Neuronal stem cell (in vitro differentiated cells): ENCODE data around the gene MCF2L2.

Source experiments
- DNase-seq: peaks from one replicate; pipeline ENCODE4 v3.0.0-alpha.2; 2013; ENCODE audit warnings: low spot score
- H2AFZ ChIP-seq: one replicate; pipeline ENCODE4 v1.6.1; 2013; ENCODE audit warnings: mild to moderate bottlenecking, low read length, inconsistent platforms
- H2AK5ac ChIP-seq: 2 replicates; pipeline ENCODE4 v1.6.1; 2013; ENCODE audit warnings: low read depth, mild to moderate bottlenecking, inconsistent platforms, low read length, moderate library complexity, mixed read lengths
- H2BK120ac ChIP-seq: 2 replicates; pipeline ENCODE4 v1.6.1; 2013; ENCODE audit warnings: low read depth, mild to moderate bottlenecking, inconsistent platforms, low read length, moderate library complexity, mixed read lengths
- H2BK12ac ChIP-seq: one replicate; pipeline ENCODE4 v1.6.1; 2013; ENCODE audit warnings: low read length, inconsistent platforms
- H2BK15ac ChIP-seq: 2 replicates; pipeline ENCODE4 v1.6.1; 2013; ENCODE audit warnings: mild to moderate bottlenecking, low read length, inconsistent platforms, mixed read lengths
- H2BK5ac ChIP-seq: one replicate; pipeline ENCODE4 v1.6.1; 2013; ENCODE audit warnings: inconsistent platforms, mild to moderate bottlenecking, low read length, moderate library complexity
- H3K14ac ChIP-seq: one replicate; pipeline ENCODE4 v1.6.1; 2013; ENCODE audit warnings: low read length, inconsistent platforms
- H3K18ac ChIP-seq: 2 replicates; pipeline ENCODE4 v1.6.1; 2013; ENCODE audit warnings: low read length, inconsistent platforms
- H3K23ac ChIP-seq: 2 replicates; pipeline ENCODE4 v1.6.1; 2013; ENCODE audit warnings: low read depth, mild to moderate bottlenecking, mixed read lengths, low read length, inconsistent platforms; ENCODE audit not compliant: poor library complexity
- H3K27ac ChIP-seq: replicated peaks from 3 replicates; pipeline ENCODE4 v1.5.1; 2013; ENCODE audit warnings: low read length, inconsistent platforms
- H3K27me3 ChIP-seq, 3 experiments: 2 replicates each; pipeline ENCODE4 v1.6.1; 2013; ENCODE audit warnings: low read length in 3 of 3, mild to moderate bottlenecking in 2 of 3, inconsistent platforms in 1 of 3, low read depth in 1 of 3, mixed read lengths in 1 of 3, moderate library complexity in 1 of 3; ENCODE audit not compliant: control insufficient read depth in 3 of 3, insufficient read depth in 3 of 3
- H3K36me3 ChIP-seq, 2 donors: replicated peaks in 1 of 2; 2 replicates each; pipeline ENCODE4 v1.6.1; 2013; ENCODE audit warnings: low read length in 2 of 2; ENCODE audit not compliant: control insufficient read depth in 2 of 2, insufficient read depth in 2 of 2
- H3K4ac ChIP-seq: 2 replicates; pipeline ENCODE4 v1.6.1; 2013; ENCODE audit warnings: inconsistent platforms, mild to moderate bottlenecking, low read length, moderate library complexity
- H3K4me1 ChIP-seq, 2 donors: 1 replicate in 1 of 2; 2 replicates in 1 of 2; pipeline ENCODE4 v1.6.1; 2013; ENCODE audit warnings: low read length in 2 of 2, low read depth in 1 of 2; ENCODE audit not compliant: control insufficient read depth in 2 of 2, insufficient read depth in 1 of 2
- H3K4me2 ChIP-seq: one replicate; pipeline ENCODE4 v1.6.1; 2013; ENCODE audit warnings: mild to moderate bottlenecking, low read length, inconsistent platforms; ENCODE audit not compliant: insufficient read depth, poor library complexity, severe bottlenecking
- H3K4me3 ChIP-seq, 2 donors: 2 replicates each; pipeline ENCODE4 v1.5.1; 2013; ENCODE audit warnings: low read length in 2 of 2, mild to moderate bottlenecking in 2 of 2, inconsistent platforms in 1 of 2, moderate library complexity in 1 of 2
- H3K79me1 ChIP-seq: one replicate; pipeline ENCODE4 v1.6.1; 2013; ENCODE audit warnings: low read depth, mild to moderate bottlenecking, inconsistent platforms, low read length, moderate library complexity
- H3K9ac ChIP-seq: one replicate; pipeline ENCODE4 v1.6.1; 2013; ENCODE audit warnings: mild to moderate bottlenecking, low read depth, low read length, inconsistent platforms; ENCODE audit not compliant: poor library complexity
- H3K9me3 ChIP-seq, 2 donors: replicated peaks in 1 of 2; 2 replicates each; pipeline versions ENCODE3 to v1.6.1; 2013; ENCODE audit warnings: low read length in 2 of 2, mild to moderate bottlenecking in 2 of 2, inconsistent platforms in 1 of 2, low read depth in 1 of 2, mixed read lengths in 1 of 2, moderate library complexity in 1 of 2; ENCODE audit not compliant: control insufficient read depth in 2 of 2, insufficient read depth in 1 of 2
- H4K8ac ChIP-seq: one replicate; pipeline ENCODE4 v1.6.1; 2013; ENCODE audit warnings: low read depth, mild to moderate bottlenecking, inconsistent platforms, low read length, moderate library complexity
- H4K91ac ChIP-seq: one replicate; pipeline ENCODE4 v1.6.1; 2013; ENCODE audit warnings: low read length, low read depth, mild to moderate bottlenecking, inconsistent platforms; ENCODE audit not compliant: poor library complexity
- WGBS, 2 donors: extraction: QIAGEN DNeasy Blood & Tissue Kit; methylation state at CpG; one replicate each; pipeline ENCODE4 v1.1.7; 2013; ENCODE audit warnings: missing lambda C conversion rate in 2 of 2, mixed read lengths in 1 of 2; ENCODE audit not compliant: insufficient read length in 2 of 2, insufficient replicate concordance in 1 of 2; ENCODE audit errors: extremely low coverage in 2 of 2; 5-methylcytosine and 5-hydroxymethylcytosine counted together

The MCF2L2 gene

DNA sequence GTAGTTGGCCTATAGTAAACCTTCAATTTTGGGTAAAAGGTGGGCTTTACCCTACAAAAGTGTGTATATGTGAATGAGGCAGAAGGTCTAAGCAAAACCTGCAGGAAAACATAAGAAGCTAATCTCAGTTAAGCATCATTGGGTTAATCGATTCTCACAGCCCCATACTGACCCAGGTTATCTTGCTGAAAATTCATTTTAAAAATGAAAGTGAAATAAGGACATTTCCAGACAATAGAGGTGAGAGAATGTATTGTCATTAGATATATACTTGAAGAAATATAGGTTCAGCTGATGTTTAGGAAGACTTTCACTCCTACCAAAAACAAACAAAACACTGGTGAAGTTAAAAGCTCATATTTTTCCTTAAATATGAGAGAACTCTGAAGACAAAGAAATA, 85.6 kb downstream of the MCF2L2 start:
- no peak overlapping the region for H2AK5ac ChIP-seq
- H3K27ac ChIP-seq = no peak overlapping the region
- H2BK5ac ChIP-seq = no peak overlapping the region
- H3K18ac ChIP-seq = no peak overlapping the region
- no peak overlapping the region for H4K91ac ChIP-seq
- WGBS, 2 donors = no CpG with 5 or more reads among the region's 1 CpG
- H3K4ac ChIP-seq = no peak overlapping the region
- no peak overlapping the region for H2BK15ac ChIP-seq
- no peak overlapping the region for H2BK120ac ChIP-seq
- H4K8ac ChIP-seq = no peak overlapping the region
- DNase-seq = no peak
- no peak overlapping the region for H3K9ac ChIP-seq
- no peaks in the 10 kb centered on the region for H3K79me1 ChIP-seq
- no peak overlapping the region for H3K14ac ChIP-seq
- H3K23ac ChIP-seq = no peak overlapping the region
- no peak overlapping the region for H2AFZ ChIP-seq
- H3K27me3 ChIP-seq = no peaks in the 10 kb centered on the region
- no peak overlapping the region for H3K4me2 ChIP-seq
- no peaks in the 10 kb centered on the region for H3K36me3 ChIP-seq
- no peak overlapping the region for H2BK12ac ChIP-seq
- no peaks in the 10 kb centered on the region for H3K4me1 ChIP-seq
- no peaks in the 10 kb centered on the region for H3K9me3 ChIP-seq
- H3K4me3 ChIP-seq = no peak overlapping the region

DNA sequence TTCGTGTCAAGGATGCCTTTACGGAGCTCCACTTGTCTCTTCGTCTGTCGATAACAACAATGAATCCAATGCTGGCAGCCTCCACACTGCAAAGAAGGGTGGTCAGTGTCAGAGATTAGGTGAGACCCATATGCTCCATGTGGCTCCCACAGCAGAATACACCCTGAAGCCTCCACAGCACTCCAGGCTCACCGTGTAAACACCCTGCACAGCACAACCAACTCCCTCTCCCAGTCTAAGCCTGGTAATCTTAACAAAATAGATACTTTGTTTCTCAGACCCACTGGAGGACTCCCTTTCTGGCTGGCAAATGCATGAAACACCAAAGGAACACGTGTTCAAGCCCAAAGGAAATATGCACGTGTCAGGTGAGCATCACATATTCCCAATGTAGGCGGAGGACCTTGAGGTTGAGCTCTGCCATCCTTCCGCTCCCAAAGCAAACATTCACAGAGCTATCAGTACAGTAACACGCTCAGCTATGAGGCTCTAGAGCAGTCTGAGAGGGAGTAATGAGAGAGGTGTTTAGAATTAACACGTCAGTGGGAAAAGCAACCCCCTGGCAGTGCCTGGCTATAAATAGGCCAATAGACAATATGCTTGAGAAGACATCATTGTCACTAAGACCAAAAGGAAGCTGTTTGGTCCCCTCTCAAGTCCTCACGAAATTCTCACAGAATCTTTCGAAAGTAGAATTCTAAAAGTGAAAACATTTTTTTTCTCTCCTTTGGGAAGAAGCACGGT, 86.7 kb downstream of the MCF2L2 start:
- Histone ChIP-seq H3K9me3 (no peaks in the 10 kb centered on the region), H2BK120ac (no peak overlapping the region), H3K27ac (no peak overlapping the region), H2BK5ac (no peak overlapping the region), H3K9ac (no peak overlapping the region), H2AFZ (no peak overlapping the region), H3K4me3 (no peak overlapping the region), H3K4ac (no peak overlapping the region), H3K23ac (no peak overlapping the region), H3K14ac (no peak overlapping the region), H4K91ac (no peak overlapping the region), H3K4me1 (no peaks in the 10 kb centered on the region), H4K8ac (no peak overlapping the region), H3K27me3 (no peaks in the 10 kb centered on the region), H2BK15ac (no peak overlapping the region), H2BK12ac (no peak overlapping the region), H3K18ac (no peak overlapping the region), H3K36me3 (no peaks in the 10 kb centered on the region), H2AK5ac (no peak overlapping the region), H3K79me1 (no peaks in the 10 kb centered on the region), H3K4me2 (no peak overlapping the region)
- WGBS, 2 donors = no CpG with 5 or more reads among the region's 14 CpGs
- no peak for DNase-seq

DNA sequence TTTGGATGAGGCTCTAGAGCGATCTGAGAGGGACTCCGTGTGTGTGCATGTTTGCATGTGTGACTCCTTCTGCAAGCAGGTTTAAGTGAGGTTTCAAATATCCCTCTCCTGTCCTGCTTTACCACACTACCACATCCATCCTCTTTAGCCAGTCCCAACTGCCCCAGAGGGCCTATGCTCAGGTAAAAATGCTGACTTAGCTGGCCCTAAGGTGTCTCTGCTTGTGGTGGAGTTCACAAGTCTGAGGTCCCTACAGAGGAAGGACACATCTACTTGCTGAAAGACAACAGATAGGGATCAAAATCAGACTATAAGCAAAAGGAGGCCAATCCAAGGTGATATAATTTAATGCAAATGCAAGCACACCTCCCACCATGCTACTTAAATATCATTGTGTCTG, 88.2 kb downstream of the MCF2L2 start:
- H3K27ac ChIP-seq = no peak overlapping the region
- H3K14ac ChIP-seq = no peak overlapping the region
- H3K4me1 ChIP-seq = no peaks in the 10 kb centered on the region
- no peak overlapping the region for H3K23ac ChIP-seq
- no peaks in the 10 kb centered on the region for H3K27me3 ChIP-seq
- H2AK5ac ChIP-seq = no peak overlapping the region
- no peak overlapping the region for H4K91ac ChIP-seq
- no peak overlapping the region for H3K4me2 ChIP-seq
- H3K4me3 ChIP-seq = no peak overlapping the region
- H3K36me3 ChIP-seq = no peaks in the 10 kb centered on the region
- H2BK12ac ChIP-seq = no peak overlapping the region
- no peak overlapping the region for H2BK15ac ChIP-seq
- DNase-seq = no peak
- no peaks in the 10 kb centered on the region for H3K79me1 ChIP-seq
- H3K4ac ChIP-seq = no peak overlapping the region
- no peak overlapping the region for H3K18ac ChIP-seq
- no peak overlapping the region for H2BK5ac ChIP-seq
- no peaks in the 10 kb centered on the region for H3K9me3 ChIP-seq
- H3K9ac ChIP-seq = no peak overlapping the region
- no CpG with 5 or more reads among the region's 2 CpGs for WGBS, 2 donors
- H2AFZ ChIP-seq = no peak overlapping the region
- H4K8ac ChIP-seq = no peak overlapping the region
- H2BK120ac ChIP-seq = no peak overlapping the region

DNA sequence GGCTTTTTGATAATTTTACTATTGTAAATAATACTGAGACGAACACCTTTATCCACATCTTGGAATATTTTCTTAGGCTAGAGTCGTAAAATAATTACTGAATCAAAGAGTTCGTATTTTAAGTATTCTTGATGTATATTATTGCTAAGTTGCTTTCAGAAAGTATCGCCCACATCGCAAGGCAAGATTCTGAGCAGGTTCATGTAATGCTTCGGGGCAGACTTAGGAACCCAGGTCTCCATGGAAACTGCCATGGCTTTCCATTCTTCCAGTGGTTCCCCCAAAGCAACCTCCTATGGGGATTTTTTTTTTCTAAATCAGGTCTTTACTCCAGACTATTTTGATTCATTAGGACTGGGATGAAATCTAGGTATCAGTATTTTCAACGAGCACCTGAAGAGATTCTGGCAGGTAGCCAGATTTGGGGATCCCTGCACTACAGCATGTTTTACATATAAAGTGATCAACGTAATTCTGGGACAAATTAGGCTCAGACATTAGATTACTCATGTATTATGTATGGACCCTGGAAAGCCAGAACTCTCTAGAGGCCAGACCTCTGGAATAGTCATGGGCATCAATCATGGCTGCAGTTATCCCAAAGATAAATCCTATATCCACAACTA, 88.8 kb downstream of the MCF2L2 start:
- H3K9me3 ChIP-seq = no peaks in the 10 kb centered on the region
- DNase-seq = no peak
- H3K36me3 ChIP-seq = no peaks in the 10 kb centered on the region

More for the DNA sequence above, 88.8 kb downstream of the MCF2L2 start:
- Histone ChIP-seq H3K4me3 (no peak overlapping the region), H4K91ac (no peak overlapping the region), H2AK5ac (no peak overlapping the region), H3K4me1 (no peaks in the 10 kb centered on the region), H3K9ac (no peak overlapping the region), H2AFZ (no peak overlapping the region), H2BK12ac (no peak overlapping the region), H3K79me1 (no peaks in the 10 kb centered on the region), H4K8ac (no peak overlapping the region), H2BK15ac (no peak overlapping the region), H2BK5ac (no peak overlapping the region), H2BK120ac (no peak overlapping the region), H3K18ac (no peak overlapping the region), H3K4ac (no peak overlapping the region), H3K23ac (no peak overlapping the region), H3K14ac (no peak overlapping the region), H3K27ac (no peak overlapping the region), H3K27me3 (no peaks in the 10 kb centered on the region), H3K4me2 (no peak overlapping the region)
- WGBS, 2 donors = no CpG with 5 or more reads among the region's 8 CpGs
